Kidney (tissue), 14 donors: ENCODE data around the gene CLK3. TPM values are rescaled to one million over a fixed set of nuclear protein-coding genes. Genes with fewer than 3 reads are reported as not detected.

Experiments used
- DNase-seq, 5 donors: peaks; one replicate each; pipeline ENCODE4 v3.0.0-alpha.2; 2013 to 2020
- FAIRE-seq: peaks from 2 replicates; lab custom pipeline; 2012; peaks lifted over from hg19 to GRCh38; lab: Jason Lieb, UNC
- H3K27ac ChIP-seq, 2 donors: one replicate each; pipeline ENCODE4 v1.7.0; 2013; ENCODE audit warnings: low read depth in 2 of 2, low read length in 2 of 2, inconsistent platforms in 1 of 2
- H3K27me3 ChIP-seq: one replicate; pipeline ENCODE4 v1.7.1; 2013; ENCODE audit warnings: low read length, inconsistent platforms; ENCODE audit not compliant: control insufficient read depth, insufficient read depth
- H3K36me3 ChIP-seq, 3 donors: one replicate each; pipeline versions ENCODE4 v1.7.0 to v1.7.1; 2013; ENCODE audit warnings: low read length in 3 of 3, control low read depth in 1 of 3, inconsistent platforms in 1 of 3; ENCODE audit not compliant: insufficient read depth in 3 of 3, control insufficient read depth in 2 of 3
- H3K4me1 ChIP-seq, 3 donors: one replicate each; pipeline versions ENCODE4 v1.7.0 to v1.7.1; 2013; ENCODE audit warnings: low read length in 3 of 3, inconsistent platforms in 1 of 3, low read depth in 1 of 3; ENCODE audit not compliant: control insufficient read depth in 2 of 3, insufficient read depth in 2 of 3
- H3K4me3 ChIP-seq, 3 donors: one replicate each; pipeline versions ENCODE4 v1.7.0 to v1.8.1; 2013; ENCODE audit warnings: low read length in 3 of 3, control low read depth in 1 of 3, inconsistent platforms in 1 of 3
- H3K9ac ChIP-seq, 3 donors: one replicate each; pipeline versions ENCODE4 v1.7.0 to v1.7.1; 2013; ENCODE audit warnings: low read length in 3 of 3, control low read depth in 1 of 3, inconsistent platforms in 1 of 3
- H3K9me3 ChIP-seq, 3 donors: one replicate each; pipeline versions ENCODE4 v1.7.0 to v1.7.1; 2013; ENCODE audit warnings: low read length in 3 of 3, control low read depth in 1 of 3, inconsistent platforms in 1 of 3; ENCODE audit not compliant: control insufficient read depth in 2 of 3, insufficient read depth in 1 of 3
- intact Hi-C: fragments of 100-400 bp; cut with DNase I; formaldehyde crosslinking; loops from one replicate; pipeline ENCODE4 v1.11.1; 2022
- polyA plus RNA-seq: library from polyadenylated mRNA; stranded (reverse); fragments of 350-450 nt; fragmentation: Illumina TruSeq; extraction: RNeasy Lipid Tissue Mini Kit (QIAGEN cat#74804); gene quantifications from one replicate; pipeline ENCODE4 v1.2.3, GENCODE V29; 2014; ENCODE audit warnings: low read depth, low replicate concordance; ENCODE audit not compliant: insufficient read depth
- total RNA-seq: library from RNA; stranded (reverse); fragmentation: NEBNext Ultra II Directional; extraction: Animal tissue kit (Norgen Biotek cat#: 25700); gene quantifications from one replicate; pipeline ENCODE4 v1.2.1, GENCODE V29; 2021
- TF ChIP-seq, protein P1 (sequence below): IDR thresholded peaks from 3 replicates; pipeline ENCODE4 v1.5.1; 2012; ENCODE audit warnings: mild to moderate bottlenecking, moderate library complexity, borderline replicate concordance; ENCODE audit not compliant: insufficient read depth; ENCODE audit errors: extremely low read depth
- donor health status: control.
- donor health status: control.
- donor health status: control.
- donor health status: control.
- donor health status: control.
- donor health status: DM: yes; HTN: yes; CAD: no.
- donor health status: Normal renal cell carcinoma (clear cell type).

The CLK3 gene
- total and polyA plus RNA-seq, 2 donors from 2014 or later = 54.1 to 66.3 TPM

DNA sequence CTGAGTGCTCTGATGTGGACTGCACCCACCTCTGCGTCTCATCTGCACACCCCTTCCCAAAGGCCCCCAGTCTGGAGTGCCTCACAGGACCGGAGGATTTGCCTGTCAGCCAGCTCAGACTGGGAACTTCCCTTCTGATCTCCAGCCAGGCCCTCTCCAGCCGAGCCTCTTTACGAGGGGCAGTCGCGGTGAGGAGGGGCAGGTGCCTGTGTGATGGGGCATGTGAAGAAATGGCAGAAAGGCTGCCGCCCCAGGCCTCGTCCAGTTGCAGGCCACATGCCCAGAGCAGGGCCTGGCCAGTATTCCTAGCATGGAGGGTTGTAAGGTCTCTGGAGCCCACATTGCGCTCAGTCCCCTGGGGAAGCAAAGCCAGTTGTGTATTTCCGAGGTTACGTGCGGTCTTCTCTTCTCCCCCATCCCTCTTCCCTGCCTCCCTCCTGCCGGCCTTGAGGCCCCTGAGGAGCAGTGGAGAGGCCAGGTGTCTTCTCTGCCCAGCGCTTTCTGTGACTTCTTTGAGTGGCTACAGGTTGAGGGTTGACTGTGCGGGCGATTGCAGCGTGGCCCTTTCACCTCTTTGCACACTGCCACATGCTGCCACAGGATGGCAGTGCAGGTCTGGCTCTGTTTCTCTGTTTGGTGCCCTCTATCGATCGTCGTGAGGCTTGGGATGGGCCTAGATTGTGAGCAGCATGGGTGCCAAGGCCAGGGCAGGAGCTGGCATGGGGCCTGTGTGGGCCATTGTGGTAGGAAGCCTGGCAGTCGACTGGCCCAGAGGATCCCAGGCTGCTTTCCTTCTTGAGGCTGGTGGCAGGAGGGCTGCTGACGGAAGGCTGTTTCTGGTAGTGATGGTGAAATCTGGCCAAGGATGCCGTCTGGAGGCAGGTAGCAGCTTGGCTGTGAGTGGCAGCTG is 5.3 kb downstream of the CLK3 start:
- Histone ChIP-seq H3K9ac (no peak overlapping the region), H3K27me3 (no peaks in the 10 kb centered on the region), H3K36me3 (peaks cover 12 to 71% (median 58%) of the 10 kb centered on the region in 3 donors), H3K9me3 (no peaks in the 10 kb centered on the region), H3K4me1 (peaks cover 6 to 25% (median 18%) of the 10 kb centered on the region in 3 donors), H3K4me3 (no peak overlapping the region), H3K27ac (no peak overlapping the region)
- TF ChIP-seq, protein P1, sequence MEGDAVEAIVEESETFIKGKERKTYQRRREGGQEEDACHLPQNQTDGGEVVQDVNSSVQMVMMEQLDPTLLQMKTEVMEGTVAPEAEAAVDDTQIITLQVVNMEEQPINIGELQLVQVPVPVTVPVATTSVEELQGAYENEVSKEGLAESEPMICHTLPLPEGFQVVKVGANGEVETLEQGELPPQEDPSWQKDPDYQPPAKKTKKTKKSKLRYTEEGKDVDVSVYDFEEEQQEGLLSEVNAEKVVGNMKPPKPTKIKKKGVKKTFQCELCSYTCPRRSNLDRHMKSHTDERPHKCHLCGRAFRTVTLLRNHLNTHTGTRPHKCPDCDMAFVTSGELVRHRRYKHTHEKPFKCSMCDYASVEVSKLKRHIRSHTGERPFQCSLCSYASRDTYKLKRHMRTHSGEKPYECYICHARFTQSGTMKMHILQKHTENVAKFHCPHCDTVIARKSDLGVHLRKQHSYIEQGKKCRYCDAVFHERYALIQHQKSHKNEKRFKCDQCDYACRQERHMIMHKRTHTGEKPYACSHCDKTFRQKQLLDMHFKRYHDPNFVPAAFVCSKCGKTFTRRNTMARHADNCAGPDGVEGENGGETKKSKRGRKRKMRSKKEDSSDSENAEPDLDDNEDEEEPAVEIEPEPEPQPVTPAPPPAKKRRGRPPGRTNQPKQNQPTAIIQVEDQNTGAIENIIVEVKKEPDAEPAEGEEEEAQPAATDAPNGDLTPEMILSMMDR = peak; percentile 87
- DNase-seq = peak; percentile 50 to 75 (median 64)
- intact Hi-C loops = no loop called here
- no peak for FAIRE-seq

DNA sequence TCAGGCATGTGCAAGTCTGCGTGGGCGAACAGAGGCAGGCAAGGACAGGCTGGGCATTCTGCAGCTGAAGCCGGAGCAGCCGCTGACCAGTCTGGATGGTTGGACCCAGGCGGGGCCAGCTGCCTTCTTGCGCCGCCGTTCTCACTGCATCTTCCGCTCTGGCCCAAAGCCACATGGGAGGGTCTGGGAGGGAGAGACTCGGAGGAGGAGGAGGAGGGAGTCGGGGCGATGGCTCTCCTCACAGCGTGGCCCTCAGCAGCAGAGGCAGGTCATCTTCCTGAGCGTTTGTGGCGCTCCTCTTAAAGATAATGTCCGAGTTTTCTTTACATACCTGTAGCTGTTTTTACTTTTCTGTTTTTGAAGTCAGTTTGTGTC is 5.9 kb downstream of the CLK3 start:
- peak in 1 of 5 donors; percentile 65 for DNase-seq
- FAIRE-seq = no peak

DNA sequence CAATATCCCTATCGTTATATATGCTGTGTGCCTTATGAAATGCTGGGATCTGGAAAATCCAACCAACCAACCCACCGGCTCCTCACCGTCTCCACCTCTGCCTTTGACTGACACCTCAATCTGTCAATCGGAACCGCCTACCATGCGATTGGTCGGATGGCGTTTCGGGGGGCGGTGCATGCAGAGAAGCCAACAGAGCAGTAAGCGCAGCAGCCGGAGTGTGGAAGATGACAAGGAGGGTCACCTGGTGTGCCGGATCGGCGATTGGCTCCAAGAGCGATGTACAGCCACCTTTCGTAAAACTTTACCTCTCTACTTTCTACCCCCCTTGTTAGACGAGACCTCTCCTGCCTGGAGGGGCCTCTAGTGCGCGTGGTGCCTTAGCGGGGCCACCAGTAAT is 6.3 kb downstream of the CLK3 start:
- Histone ChIP-seq H3K27ac (no peak overlapping the region), H3K27me3 (no peaks in the 10 kb centered on the region), H3K9ac (no peak overlapping the region), H3K9me3 (no peaks in the 10 kb centered on the region), H3K4me3 (no peak overlapping the region), H3K4me1 (peaks cover 3 to 21% (median 13%) of the 10 kb centered on the region in 3 donors), H3K36me3 (peaks cover 12 to 80% (median 64%) of the 10 kb centered on the region in 3 donors)
- FAIRE-seq = no peak
- DNase-seq = peak in 2 of 5 donors; percentile 25 to 63
- TF ChIP-seq, protein P1 = no peak
- intact Hi-C loops = no loop called here

More for the DNA sequence above, 5.9 kb downstream of the CLK3 start:
- TF ChIP-seq, protein P1 = no peak
- H3K4me3 ChIP-seq = no peak overlapping the region
- H3K27ac ChIP-seq = no peak overlapping the region
- H3K4me1 ChIP-seq = peaks cover 6 to 25% (median 17%) of the 10 kb centered on the region in 3 donors
- peaks cover 12 to 77% (median 63%) of the 10 kb centered on the region in 3 donors for H3K36me3 ChIP-seq
- H3K9me3 ChIP-seq = no peaks in the 10 kb centered on the region
- no peaks in the 10 kb centered on the region for H3K27me3 ChIP-seq
- no peak overlapping the region for H3K9ac ChIP-seq
- intact Hi-C loops = no loop called here
